HepG2 (cell line): Measurements from ENCODE around the gene MRPS14. TPM values are rescaled to one million over a fixed set of nuclear protein-coding genes. Genes with fewer than 3 reads are reported as not detected.

ENCODE experiments used
- CBX2 ChIP-seq, 2 experiments: fragments of 200-600 bp in 1 of 2; sonication (generic); formaldehyde crosslinking in 1 of 2; IDR thresholded peaks; 2 replicates each; pipeline versions ENCODE4 v1.7.0 to v1.8.1; 2018 to 2022; ENCODE audit warnings: low read depth in 2 of 2, low read length in 1 of 2, mild to moderate bottlenecking in 1 of 2, missing genetic modification reagents in 1 of 2
- CEBPG ChIP-seq: IDR thresholded peaks from 2 replicates; pipeline ENCODE4 v1.6.1; 2016
- CREM ChIP-seq, 2 experiments: sonication (generic) in 1 of 2; formaldehyde crosslinking in 1 of 2; IDR thresholded peaks; 2 replicates each; pipeline versions ENCODE4 v1.4.0 to v1.6.1; 2016 to 2020; ENCODE audit warnings: antibody characterized with exemption in 1 of 2, mild to moderate bottlenecking in 1 of 2, missing genetic modification reagents in 1 of 2
- ETV6 ChIP-seq: sonication (generic); formaldehyde crosslinking; conservative IDR thresholded peaks from 2 replicates; pipeline ENCODE4 v1.4.0; 2020; ENCODE audit warnings: missing genetic modification reagents
- MNT ChIP-seq: fragments of 450-650 bp; IDR thresholded peaks from 2 replicates; pipeline ENCODE4 v1.6.1; 2016
- MXD4 ChIP-seq: IDR thresholded peaks from 2 replicates; pipeline ENCODE4 v1.6.1; 2016; ENCODE audit warnings: mild to moderate bottlenecking, missing biosample characterization, missing genetic modification reagents
- POLR2G ChIP-seq: fragments of 200-400 bp; formaldehyde crosslinking; IDR thresholded peaks from 2 replicates; pipeline ENCODE4 v1.6.1; 2018; ENCODE audit warnings: mild to moderate bottlenecking, low read depth, low read length, moderate library complexity
- SRSF1 ChIP-seq: fragments of 200-400 bp; formaldehyde crosslinking; optimal IDR thresholded peaks from 2 replicates; pipeline ENCODE3; 2017; ENCODE audit warnings: mild to moderate bottlenecking, low read depth, low read length, moderate library complexity
- ZIK1 ChIP-seq: sonication (generic); formaldehyde crosslinking; IDR thresholded peaks from 2 replicates; pipeline ENCODE4 v1.5.0; 2020; ENCODE audit warnings: mild to moderate bottlenecking, low read depth, missing genetic modification reagents, borderline replicate concordance
- ZNF124 ChIP-seq: sonication (generic); formaldehyde crosslinking; IDR thresholded peaks from 2 replicates; pipeline ENCODE4 v1.4.0; 2020; ENCODE audit warnings: missing genetic modification reagents
- ZNF160 ChIP-seq: sonication (generic); formaldehyde crosslinking; IDR thresholded peaks from 2 replicates; pipeline ENCODE4 v1.8.0; 2022; ENCODE audit warnings: mild to moderate bottlenecking, inconsistent platforms, missing genetic modification reagents
- ZNF205 ChIP-seq: IDR thresholded peaks from 2 replicates; pipeline ENCODE4 v1.6.1; 2018; ENCODE audit warnings: missing biosample characterization, missing genetic modification reagents
- ZNF704 ChIP-seq: sonication (generic); formaldehyde crosslinking; IDR thresholded peaks from 2 replicates; pipeline ENCODE4 v1.8.1; 2023; ENCODE audit warnings: mild to moderate bottlenecking, inconsistent platforms, moderate library complexity, missing genetic modification reagents, borderline replicate concordance
- ZSCAN12 ChIP-seq: sonication (generic); formaldehyde crosslinking; IDR thresholded peaks from 2 replicates; pipeline ENCODE4 v1.9.0; 2021; ENCODE audit warnings: mild to moderate bottlenecking, missing genetic modification reagents
- polyA plus RNA-seq, 8 experiments: library from polyadenylated mRNA; depleted of rRNA in 3 of 8; stranded (reverse) in 7 of 8; unstranded in 1 of 8; fragments of >200 nt; fragmentation: Illumina TruSeq in 4 of 8; extraction: Trizol in 4 of 8; gene quantifications; 2 replicates each; pipeline versions ENCODE4 v1.2.1 to v1.2.3, GENCODE V29; 2011 to 2016; ENCODE audit warnings: low read depth in 4 of 8, missing spikeins in 1 of 8, mixed read lengths in 1 of 8; ENCODE audit not compliant: insufficient read depth in 1 of 8
- total RNA-seq, 5 experiments: library from RNA; depleted of rRNA; stranded (reverse); fragments of >200 nt; fragmentation: Illumina TruSeq; extraction: Trizol; gene quantifications; 2 replicates each; pipeline ENCODE4 v1.2.3, GENCODE V29; 2016; ENCODE audit warnings: low read depth in 1 of 5
- TF ChIP-seq, protein P1 (sequence below): sonication (generic); formaldehyde crosslinking; IDR thresholded peaks from 2 replicates; pipeline ENCODE4 v1.5.1; 2020; ENCODE audit warnings: mild to moderate bottlenecking, missing genetic modification reagents, borderline replicate concordance
- TF ChIP-seq, protein P2 (sequence below): sonication (generic); formaldehyde crosslinking; IDR thresholded peaks from 2 replicates; pipeline ENCODE4 v1.8.1; 2023; ENCODE audit warnings: mild to moderate bottlenecking, missing genetic modification reagents

The MRPS14 gene
- total and polyA plus RNA-seq, 2 of the 13 experiments (the other 11 are each of a cell fraction or from before 2014, with no cell fraction given), result 36.6 to 43.2 TPM

DNA sequence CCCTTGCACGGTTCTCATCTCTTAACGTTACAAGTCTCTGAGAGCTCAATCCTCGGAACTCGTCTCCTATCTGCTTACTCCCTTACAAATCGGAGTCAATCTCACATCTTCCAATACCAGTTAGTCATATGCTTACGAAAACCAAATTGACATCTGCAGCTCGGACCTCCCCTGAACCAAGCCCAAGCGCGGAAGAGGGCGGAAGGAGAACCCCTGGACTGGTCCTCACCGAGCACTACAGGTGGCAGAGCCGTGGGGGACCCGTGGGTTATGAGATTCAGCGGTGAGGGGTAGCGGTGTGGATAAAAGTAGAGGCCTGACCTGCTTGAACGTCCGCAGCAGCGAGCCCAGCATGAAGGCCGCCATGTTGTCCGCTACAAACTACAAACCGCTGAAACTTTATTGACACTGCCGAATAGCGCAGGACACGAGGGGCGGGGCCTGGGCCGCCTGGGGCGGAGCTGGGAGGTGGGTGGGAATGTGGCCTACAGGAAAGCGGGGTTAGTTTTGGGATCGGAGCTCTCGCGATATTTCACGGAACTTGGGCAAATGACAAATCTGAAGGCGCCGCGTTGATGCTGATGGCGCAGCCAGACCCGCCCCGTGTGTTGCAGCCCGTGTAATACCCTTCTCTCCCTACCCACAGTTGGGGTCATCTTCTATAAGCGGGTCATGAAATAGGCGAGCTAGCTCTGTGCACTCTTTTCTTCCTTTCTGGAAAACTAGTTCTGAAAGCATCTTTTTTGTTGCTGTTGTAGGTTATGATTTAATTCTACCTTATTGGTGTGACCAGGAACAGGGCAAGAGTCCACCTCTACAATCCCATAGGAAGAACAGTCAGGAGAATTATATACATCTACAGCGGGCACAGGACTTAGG is at the start of gene MRPS14 (continued):
- TF ChIP-seq, protein P1, sequence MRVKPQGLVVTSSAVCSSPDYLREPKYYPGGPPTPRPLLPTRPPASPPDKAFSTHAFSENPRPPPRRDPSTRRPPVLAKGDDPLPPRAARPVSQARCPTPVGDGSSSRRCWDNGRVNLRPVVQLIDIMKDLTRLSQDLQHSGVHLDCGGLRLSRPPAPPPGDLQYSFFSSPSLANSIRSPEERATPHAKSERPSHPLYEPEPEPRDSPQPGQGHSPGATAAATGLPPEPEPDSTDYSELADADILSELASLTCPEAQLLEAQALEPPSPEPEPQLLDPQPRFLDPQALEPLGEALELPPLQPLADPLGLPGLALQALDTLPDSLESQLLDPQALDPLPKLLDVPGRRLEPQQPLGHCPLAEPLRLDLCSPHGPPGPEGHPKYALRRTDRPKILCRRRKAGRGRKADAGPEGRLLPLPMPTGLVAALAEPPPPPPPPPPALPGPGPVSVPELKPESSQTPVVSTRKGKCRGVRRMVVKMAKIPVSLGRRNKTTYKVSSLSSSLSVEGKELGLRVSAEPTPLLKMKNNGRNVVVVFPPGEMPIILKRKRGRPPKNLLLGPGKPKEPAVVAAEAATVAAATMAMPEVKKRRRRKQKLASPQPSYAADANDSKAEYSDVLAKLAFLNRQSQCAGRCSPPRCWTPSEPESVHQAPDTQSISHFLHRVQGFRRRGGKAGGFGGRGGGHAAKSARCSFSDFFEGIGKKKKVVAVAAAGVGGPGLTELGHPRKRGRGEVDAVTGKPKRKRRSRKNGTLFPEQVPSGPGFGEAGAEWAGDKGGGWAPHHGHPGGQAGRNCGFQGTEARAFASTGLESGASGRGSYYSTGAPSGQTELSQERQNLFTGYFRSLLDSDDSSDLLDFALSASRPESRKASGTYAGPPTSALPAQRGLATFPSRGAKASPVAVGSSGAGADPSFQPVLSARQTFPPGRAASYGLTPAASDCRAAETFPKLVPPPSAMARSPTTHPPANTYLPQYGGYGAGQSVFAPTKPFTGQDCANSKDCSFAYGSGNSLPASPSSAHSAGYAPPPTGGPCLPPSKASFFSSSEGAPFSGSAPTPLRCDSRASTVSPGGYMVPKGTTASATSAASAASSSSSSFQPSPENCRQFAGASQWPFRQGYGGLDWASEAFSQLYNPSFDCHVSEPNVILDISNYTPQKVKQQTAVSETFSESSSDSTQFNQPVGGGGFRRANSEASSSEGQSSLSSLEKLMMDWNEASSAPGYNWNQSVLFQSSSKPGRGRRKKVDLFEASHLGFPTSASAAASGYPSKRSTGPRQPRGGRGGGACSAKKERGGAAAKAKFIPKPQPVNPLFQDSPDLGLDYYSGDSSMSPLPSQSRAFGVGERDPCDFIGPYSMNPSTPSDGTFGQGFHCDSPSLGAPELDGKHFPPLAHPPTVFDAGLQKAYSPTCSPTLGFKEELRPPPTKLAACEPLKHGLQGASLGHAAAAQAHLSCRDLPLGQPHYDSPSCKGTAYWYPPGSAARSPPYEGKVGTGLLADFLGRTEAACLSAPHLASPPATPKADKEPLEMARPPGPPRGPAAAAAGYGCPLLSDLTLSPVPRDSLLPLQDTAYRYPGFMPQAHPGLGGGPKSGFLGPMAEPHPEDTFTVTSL (CRISPR knock-in tag), result no peak
- TF ChIP-seq POLR2G (peak; percentile 94), ZNF160 (0 out of 2 replicates have a peak, but pooled peaks have one; percentile 42), ZSCAN12 (CRISPR knock-in tag) (no peak), CEBPG (CRISPR knock-in tag) (0 out of 2 replicates have a peak, but pooled peaks have one; percentile 3), ZNF704 (CRISPR knock-in tag) (no peak), ZNF124 (peak; percentile 37; the same call in 1 of the 2 replicates), ETV6 (no peak), CBX2 (IDR thresholded peaks at IDR 0.05; ENCODE audit: low read depth, low read length) (no peak), CBX2 (CRISPR knock-in tag; IDR thresholded peaks at IDR 0.05; ENCODE audit: low read depth) (no peak), SRSF1 (peak; percentile 59), MXD4 (CRISPR knock-in tag) (peak; percentile 45; the same call in 1 of the 2 replicates), CREM (IDR thresholded peaks at IDR 0.05) (peak; percentile 73), CREM (CRISPR knock-in tag; IDR thresholded peaks at IDR 0.05) (no peak), ZIK1 (CRISPR knock-in tag) (no peak), ZNF205 (peak; percentile 84), MNT (peak; percentile 51)
- TF ChIP-seq, protein P2, sequence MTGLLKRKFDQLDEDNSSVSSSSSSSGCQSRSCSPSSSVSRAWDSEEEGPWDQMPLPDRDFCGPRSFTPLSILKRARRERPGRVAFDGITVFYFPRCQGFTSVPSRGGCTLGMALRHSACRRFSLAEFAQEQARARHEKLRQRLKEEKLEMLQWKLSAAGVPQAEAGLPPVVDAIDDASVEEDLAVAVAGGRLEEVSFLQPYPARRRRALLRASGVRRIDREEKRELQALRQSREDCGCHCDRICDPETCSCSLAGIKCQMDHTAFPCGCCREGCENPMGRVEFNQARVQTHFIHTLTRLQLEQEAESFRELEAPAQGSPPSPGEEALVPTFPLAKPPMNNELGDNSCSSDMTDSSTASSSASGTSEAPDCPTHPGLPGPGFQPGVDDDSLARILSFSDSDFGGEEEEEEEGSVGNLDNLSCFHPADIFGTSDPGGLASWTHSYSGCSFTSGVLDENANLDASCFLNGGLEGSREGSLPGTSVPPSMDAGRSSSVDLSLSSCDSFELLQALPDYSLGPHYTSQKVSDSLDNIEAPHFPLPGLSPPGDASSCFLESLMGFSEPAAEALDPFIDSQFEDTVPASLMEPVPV (CRISPR knock-in tag), result peak; percentile 74; the same call in 1 of the 2 replicates
